GM23338 (cell line): Measurements from ENCODE around the gene ITIH4.

ENCODE experiments used
- EZH2 ChIP-seq: fragments of 200-600 bp; sonication (generic); IDR thresholded peaks from one replicate; pipeline ENCODE4 v1.8.0; 2017; ENCODE audit warnings: antibody characterized with exemption, mild to moderate bottlenecking, low read depth; ENCODE audit not compliant: unreplicated experiment
- EZH2phosphoT487 ChIP-seq: fragments of 200-600 bp; sonication (generic); IDR thresholded peaks from one replicate; pipeline ENCODE4 v1.8.1; 2018; ENCODE audit warnings: antibody characterized with exemption; ENCODE audit not compliant: unreplicated experiment
- JUNB ChIP-seq: IDR thresholded peaks from one replicate; pipeline ENCODE4 v1.6.1; 2016; ENCODE audit warnings: antibody characterized with exemption; ENCODE audit not compliant: unreplicated experiment
- NANOG ChIP-seq: IDR thresholded peaks from 2 replicates; pipeline ENCODE4 v1.6.1; 2016; ENCODE audit warnings: antibody characterized with exemption, borderline replicate concordance
- POLR2AphosphoS5 ChIP-seq: IDR thresholded peaks from 2 replicates; pipeline ENCODE4 v1.6.1; 2016; ENCODE audit warnings: antibody characterized with exemption, low read depth
- ZNF114 ChIP-seq: fragments of 250-450 bp; sonication (Bioruptor Pico); IDR thresholded peaks from 2 replicates; pipeline ENCODE4 v1.5.0; 2020; ENCODE audit warnings: mild to moderate bottlenecking, moderate library complexity
- ZNF331 ChIP-seq: fragments of 250-450 bp; sonication (Bioruptor Pico); IDR thresholded peaks from 2 replicates; pipeline ENCODE4 v1.5.0; 2020; ENCODE audit warnings: low read depth, mild to moderate bottlenecking, moderate library complexity
- TF ChIP-seq, protein P1 (sequence below), 2 experiments: fragments of 200-600 bp in 1 of 2; sonication (generic) in 1 of 2; conservative IDR thresholded peaks; 2 replicates each; pipeline versions ENCODE4 v1.5.1 to v1.6.1; 2016 to 2017; ENCODE audit warnings: antibody characterized with exemption in 2 of 2, low read depth in 2 of 2, mild to moderate bottlenecking in 2 of 2, moderate library complexity in 1 of 2
- TF ChIP-seq, protein P2 (sequence below): IDR thresholded peaks from 2 replicates; pipeline ENCODE4 v1.6.1; 2016; ENCODE audit warnings: antibody characterized with exemption
- TF ChIP-seq, protein P3 (sequence below): IDR thresholded peaks from one replicate; pipeline ENCODE4 v1.6.1; 2018; ENCODE audit warnings: antibody characterized with exemption; ENCODE audit not compliant: unreplicated experiment

DNA sequence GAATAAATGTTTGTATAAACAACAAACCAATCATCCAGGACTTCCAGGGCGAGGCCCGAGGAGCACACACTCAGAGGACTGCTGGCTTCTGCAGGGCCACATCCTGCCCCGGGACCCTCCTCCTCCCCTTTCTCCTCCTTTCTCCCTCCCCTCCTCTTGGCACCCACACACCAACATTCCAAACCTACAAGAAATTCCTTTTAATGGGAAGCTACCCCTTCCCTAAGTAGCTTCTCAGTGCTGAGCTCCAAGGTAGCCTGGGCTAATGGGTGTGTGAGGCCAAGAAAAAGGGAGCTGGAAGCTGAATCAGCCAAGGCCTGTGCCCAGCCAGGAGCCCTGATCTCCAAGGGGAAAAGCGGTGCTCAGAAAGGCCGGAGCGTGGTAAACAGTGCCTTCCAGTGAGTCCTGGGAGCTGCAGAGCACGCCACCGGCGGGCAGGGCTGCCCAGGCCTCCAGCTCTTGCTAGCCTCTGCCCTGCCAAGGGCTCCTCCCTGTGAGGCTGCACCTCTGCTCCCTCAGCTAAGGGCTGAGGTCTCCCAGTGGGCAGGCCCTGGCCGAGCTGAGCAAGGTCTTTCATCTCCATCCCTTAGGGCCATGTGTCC lies 32.0 kb downstream of the ITIH4 start:
- TF ChIP-seq, protein P1, sequence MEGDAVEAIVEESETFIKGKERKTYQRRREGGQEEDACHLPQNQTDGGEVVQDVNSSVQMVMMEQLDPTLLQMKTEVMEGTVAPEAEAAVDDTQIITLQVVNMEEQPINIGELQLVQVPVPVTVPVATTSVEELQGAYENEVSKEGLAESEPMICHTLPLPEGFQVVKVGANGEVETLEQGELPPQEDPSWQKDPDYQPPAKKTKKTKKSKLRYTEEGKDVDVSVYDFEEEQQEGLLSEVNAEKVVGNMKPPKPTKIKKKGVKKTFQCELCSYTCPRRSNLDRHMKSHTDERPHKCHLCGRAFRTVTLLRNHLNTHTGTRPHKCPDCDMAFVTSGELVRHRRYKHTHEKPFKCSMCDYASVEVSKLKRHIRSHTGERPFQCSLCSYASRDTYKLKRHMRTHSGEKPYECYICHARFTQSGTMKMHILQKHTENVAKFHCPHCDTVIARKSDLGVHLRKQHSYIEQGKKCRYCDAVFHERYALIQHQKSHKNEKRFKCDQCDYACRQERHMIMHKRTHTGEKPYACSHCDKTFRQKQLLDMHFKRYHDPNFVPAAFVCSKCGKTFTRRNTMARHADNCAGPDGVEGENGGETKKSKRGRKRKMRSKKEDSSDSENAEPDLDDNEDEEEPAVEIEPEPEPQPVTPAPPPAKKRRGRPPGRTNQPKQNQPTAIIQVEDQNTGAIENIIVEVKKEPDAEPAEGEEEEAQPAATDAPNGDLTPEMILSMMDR (conservative IDR thresholded peaks at IDR 0.05; ENCODE audit: low read depth in 2 of 2) = no peak
- TF ChIP-seq EZH2 (no peak), EZH2phosphoT487 (no peak), JUNB (no peak), POLR2AphosphoS5 (no peak), NANOG (no peak), ZNF331 (no peak), ZNF114 (no peak)
- TF ChIP-seq, protein P2, sequence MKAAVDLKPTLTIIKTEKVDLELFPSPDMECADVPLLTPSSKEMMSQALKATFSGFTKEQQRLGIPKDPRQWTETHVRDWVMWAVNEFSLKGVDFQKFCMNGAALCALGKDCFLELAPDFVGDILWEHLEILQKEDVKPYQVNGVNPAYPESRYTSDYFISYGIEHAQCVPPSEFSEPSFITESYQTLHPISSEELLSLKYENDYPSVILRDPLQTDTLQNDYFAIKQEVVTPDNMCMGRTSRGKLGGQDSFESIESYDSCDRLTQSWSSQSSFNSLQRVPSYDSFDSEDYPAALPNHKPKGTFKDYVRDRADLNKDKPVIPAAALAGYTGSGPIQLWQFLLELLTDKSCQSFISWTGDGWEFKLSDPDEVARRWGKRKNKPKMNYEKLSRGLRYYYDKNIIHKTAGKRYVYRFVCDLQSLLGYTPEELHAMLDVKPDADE = no peak
- TF ChIP-seq, protein P3, sequence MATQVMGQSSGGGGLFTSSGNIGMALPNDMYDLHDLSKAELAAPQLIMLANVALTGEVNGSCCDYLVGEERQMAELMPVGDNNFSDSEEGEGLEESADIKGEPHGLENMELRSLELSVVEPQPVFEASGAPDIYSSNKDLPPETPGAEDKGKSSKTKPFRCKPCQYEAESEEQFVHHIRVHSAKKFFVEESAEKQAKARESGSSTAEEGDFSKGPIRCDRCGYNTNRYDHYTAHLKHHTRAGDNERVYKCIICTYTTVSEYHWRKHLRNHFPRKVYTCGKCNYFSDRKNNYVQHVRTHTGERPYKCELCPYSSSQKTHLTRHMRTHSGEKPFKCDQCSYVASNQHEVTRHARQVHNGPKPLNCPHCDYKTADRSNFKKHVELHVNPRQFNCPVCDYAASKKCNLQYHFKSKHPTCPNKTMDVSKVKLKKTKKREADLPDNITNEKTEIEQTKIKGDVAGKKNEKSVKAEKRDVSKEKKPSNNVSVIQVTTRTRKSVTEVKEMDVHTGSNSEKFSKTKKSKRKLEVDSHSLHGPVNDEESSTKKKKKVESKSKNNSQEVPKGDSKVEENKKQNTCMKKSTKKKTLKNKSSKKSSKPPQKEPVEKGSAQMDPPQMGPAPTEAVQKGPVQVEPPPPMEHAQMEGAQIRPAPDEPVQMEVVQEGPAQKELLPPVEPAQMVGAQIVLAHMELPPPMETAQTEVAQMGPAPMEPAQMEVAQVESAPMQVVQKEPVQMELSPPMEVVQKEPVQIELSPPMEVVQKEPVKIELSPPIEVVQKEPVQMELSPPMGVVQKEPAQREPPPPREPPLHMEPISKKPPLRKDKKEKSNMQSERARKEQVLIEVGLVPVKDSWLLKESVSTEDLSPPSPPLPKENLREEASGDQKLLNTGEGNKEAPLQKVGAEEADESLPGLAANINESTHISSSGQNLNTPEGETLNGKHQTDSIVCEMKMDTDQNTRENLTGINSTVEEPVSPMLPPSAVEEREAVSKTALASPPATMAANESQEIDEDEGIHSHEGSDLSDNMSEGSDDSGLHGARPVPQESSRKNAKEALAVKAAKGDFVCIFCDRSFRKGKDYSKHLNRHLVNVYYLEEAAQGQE = no peak
